Natural killer cell (primary cell): ENCODE data around the gene SORBS2. TPM values are rescaled to one million over a fixed set of nuclear protein-coding genes. Genes with fewer than 3 reads are reported as not detected.

Experiments
- ATAC-seq, 3 donors: fragments of 150-1000 bp in 2 of 3; fragments of 200-7000 bp in 1 of 3; cut with Tn5 transposase; 1 replicate in 1 of 3; 2 replicates in 2 of 3; pipeline ENCODE4 v1.10.0; 2021; ENCODE audit warnings: mild to moderate bottlenecking in 2 of 3, moderate library complexity in 2 of 3
- DNase-seq, 2 donors: peaks; one replicate each; pipeline versions ENCODE4 v3.0.0 to v3.0.0-alpha.2; 2013 to 2021; ENCODE audit warnings: mixed read lengths in 1 of 2
- H3K27ac ChIP-seq: one replicate; pipeline ENCODE4 v1.5.1; 2013; ENCODE audit warnings: mild to moderate bottlenecking, low read length
- H3K27me3 ChIP-seq: one replicate; pipeline ENCODE4 v1.6.1; 2013; ENCODE audit warnings: low read length; ENCODE audit not compliant: control insufficient read depth, insufficient read depth
- H3K36me3 ChIP-seq: one replicate; pipeline ENCODE4 v1.6.1; 2013; ENCODE audit warnings: low read length; ENCODE audit not compliant: control insufficient read depth, insufficient read depth
- H3K4me1 ChIP-seq: one replicate; pipeline ENCODE4 v1.6.1; 2013; ENCODE audit warnings: low read length; ENCODE audit not compliant: control insufficient read depth, insufficient read depth
- H3K4me3 ChIP-seq: one replicate; pipeline ENCODE4 v1.5.1; 2013; ENCODE audit warnings: low read length
- H3K9me3 ChIP-seq: one replicate; pipeline ENCODE4 v1.6.1; 2013; ENCODE audit warnings: low read length; ENCODE audit not compliant: control insufficient read depth, insufficient read depth
- H3K27ac Mint-ChIP-seq, 2 donors: one replicate each; pipeline ENCODE4 v1.8.0; 2022; ENCODE audit warnings: mild to moderate bottlenecking in 2 of 2, mixed read lengths in 2 of 2, moderate library complexity in 1 of 2
- H3K27me3 Mint-ChIP-seq, 2 donors: one replicate each; pipeline ENCODE4 v1.8.0; 2022; ENCODE audit warnings: low read depth in 2 of 2, mixed read lengths in 2 of 2
- H3K36me3 Mint-ChIP-seq: one replicate; pipeline ENCODE4 v1.8.0; 2022; ENCODE audit warnings: mixed read lengths
- H3K4me1 Mint-ChIP-seq, 2 donors: one replicate each; pipeline ENCODE4 v1.8.0; 2022; ENCODE audit warnings: mixed read lengths in 2 of 2
- H3K4me3 Mint-ChIP-seq: one replicate; pipeline ENCODE4 v1.8.0; 2022; ENCODE audit warnings: mild to moderate bottlenecking, moderate library complexity, mixed read lengths
- H3K9me3 Mint-ChIP-seq, 2 donors: one replicate each; pipeline ENCODE4 v1.8.0; 2022; ENCODE audit warnings: mixed read lengths in 2 of 2
- WGBS: methylation state at CpG from one replicate; pipeline ENCODE4 v1.1.7; 2013; ENCODE audit warnings: missing lambda C conversion rate; ENCODE audit not compliant: insufficient coverage; 5-methylcytosine and 5-hydroxymethylcytosine counted together
- intact Hi-C: fragments of 100-400 bp; cut with micrococcal nuclease; formaldehyde crosslinking; loops from one replicate; pipeline ENCODE4 v1.14.2; 2022
- total RNA-seq, 4 donors: library from RNA; stranded (reverse); fragments of 120-200 nt in 1 of 4; gene quantifications; one replicate each; pipeline versions ENCODE4 v1.2.3 to v1.2.4, GENCODE V29; 2013 to 2022
- TF ChIP-seq, protein P1 (sequence below): fragments of 200-600 bp; IDR thresholded peaks from one replicate; pipeline ENCODE4 v1.8.0; 2022; ENCODE audit warnings: antibody characterized with exemption

The SORBS2 gene
- total RNA-seq, 3 donors from 2014 or later (not counting 1 experiment from before 2014, with no cell fraction given), result 10.2 to 15.6 (median 13.5) TPM

DNA sequence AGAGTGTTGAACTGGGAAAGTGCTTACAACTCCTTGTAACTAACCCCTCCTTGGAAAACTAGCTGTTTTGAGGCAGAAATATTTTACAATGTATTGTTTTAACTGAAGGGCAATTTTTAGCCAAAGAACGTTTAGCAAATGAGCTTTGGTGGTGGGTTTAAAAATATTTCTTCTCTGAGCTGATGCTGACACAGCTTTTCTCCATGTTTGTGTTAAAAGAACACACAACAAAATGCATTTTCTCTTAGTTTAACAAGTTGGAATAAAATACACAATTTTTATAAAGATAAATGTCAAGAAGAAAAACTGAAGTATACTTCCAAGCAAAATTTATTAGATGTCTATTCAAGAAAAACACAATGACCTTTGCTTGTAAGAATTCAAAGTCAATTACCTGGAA is 226.8 kb downstream of the SORBS2 start:
- Mint-ChIP-seq H3K36me3 (peaks cover 5% of the 10 kb centered on the region), H3K4me3 (no peak overlapping the region), H3K9me3 (no peaks in the 10 kb centered on the region), H3K27me3 (peaks cover 33 to 60% of the 10 kb centered on the region in 2 donors), H3K4me1 (peaks cover 12% of the 10 kb centered on the region in 2 donors), H3K27ac (no peak overlapping the region)
- peaks cover 5% of the 10 kb centered on the region for H3K27me3 ChIP-seq
- TF ChIP-seq, protein P1, sequence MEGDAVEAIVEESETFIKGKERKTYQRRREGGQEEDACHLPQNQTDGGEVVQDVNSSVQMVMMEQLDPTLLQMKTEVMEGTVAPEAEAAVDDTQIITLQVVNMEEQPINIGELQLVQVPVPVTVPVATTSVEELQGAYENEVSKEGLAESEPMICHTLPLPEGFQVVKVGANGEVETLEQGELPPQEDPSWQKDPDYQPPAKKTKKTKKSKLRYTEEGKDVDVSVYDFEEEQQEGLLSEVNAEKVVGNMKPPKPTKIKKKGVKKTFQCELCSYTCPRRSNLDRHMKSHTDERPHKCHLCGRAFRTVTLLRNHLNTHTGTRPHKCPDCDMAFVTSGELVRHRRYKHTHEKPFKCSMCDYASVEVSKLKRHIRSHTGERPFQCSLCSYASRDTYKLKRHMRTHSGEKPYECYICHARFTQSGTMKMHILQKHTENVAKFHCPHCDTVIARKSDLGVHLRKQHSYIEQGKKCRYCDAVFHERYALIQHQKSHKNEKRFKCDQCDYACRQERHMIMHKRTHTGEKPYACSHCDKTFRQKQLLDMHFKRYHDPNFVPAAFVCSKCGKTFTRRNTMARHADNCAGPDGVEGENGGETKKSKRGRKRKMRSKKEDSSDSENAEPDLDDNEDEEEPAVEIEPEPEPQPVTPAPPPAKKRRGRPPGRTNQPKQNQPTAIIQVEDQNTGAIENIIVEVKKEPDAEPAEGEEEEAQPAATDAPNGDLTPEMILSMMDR, result no peak
- no peaks in the 10 kb centered on the region for H3K9me3 ChIP-seq
- 71% methylated on average over 1 of the region's 1 CpG for WGBS
- ATAC-seq, result no peak
- H3K4me1 ChIP-seq, result peaks cover 9% of the 10 kb centered on the region
- intact Hi-C loops, result no loop called here
- no peak for DNase-seq
- no peaks in the 10 kb centered on the region for H3K36me3 ChIP-seq
- H3K4me3 ChIP-seq, result no peak overlapping the region
- H3K27ac ChIP-seq, result no peak overlapping the region

DNA sequence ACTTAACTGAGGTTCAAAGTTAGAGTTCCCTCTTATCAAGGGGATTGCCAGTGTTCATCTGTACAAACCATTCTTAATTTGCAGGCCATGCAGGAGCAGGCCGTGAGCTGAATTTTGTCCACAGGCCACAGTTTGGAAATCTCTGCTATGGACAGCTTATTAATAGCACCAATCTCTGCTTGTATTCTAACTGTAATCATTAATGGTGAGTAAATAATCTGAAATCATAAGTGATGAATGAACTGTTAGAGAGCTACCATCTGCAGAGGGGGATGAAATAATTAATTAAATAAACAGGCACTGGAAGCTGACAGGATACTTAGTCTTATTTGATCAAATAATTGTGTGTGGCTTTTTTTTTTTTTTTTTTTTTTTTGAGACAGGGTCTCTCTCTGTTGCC is 228.2 kb downstream of the SORBS2 start:
- no peak overlapping the region for H3K4me3 Mint-ChIP-seq

DNA sequence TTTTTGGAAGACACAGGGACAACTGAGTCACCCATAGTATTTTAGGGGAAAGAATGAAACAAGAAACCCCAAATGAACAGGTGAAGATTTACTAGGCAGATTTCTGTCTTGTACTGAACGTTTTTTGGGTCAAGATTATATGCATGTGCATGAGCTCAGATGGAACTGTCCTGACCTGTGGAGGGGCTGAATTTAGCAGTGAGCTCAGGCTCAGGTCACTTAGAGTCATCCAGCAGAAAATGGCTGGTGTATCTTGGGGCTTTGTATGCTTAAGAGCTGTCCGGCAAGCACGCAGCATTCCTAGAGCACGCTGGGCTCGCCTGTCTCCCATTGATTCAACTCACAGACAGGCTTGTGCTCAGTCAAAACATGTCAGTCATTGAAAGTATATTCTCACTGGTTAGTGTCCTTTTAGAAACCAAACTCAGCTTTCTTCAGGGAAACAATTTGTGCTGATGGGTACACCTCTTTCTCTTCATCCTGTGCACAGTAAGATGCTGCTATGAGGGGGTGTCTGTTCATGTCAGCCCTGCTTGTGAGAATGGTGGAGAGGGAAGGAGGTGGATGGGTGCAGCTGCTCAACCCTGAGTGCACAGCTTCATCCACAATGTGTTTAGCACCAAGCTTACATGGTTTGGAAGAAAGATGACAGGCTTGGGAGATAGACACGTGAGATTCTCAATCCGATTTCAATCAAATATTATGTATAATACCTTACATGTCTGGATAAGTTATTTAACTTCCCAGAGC is 229.2 kb downstream of the SORBS2 start:
- H3K9me3 ChIP-seq, result no peaks in the 10 kb centered on the region
- H3K36me3 ChIP-seq, result no peaks in the 10 kb centered on the region
- 86% methylated on average over 5 of the region's 7 CpGs for WGBS
- intact Hi-C loops, result no loop called here
- peaks cover 11 to 12% of the 10 kb centered on the region in 2 donors for H3K4me1 Mint-ChIP-seq
- H3K36me3 Mint-ChIP-seq, result peaks cover 5% of the 10 kb centered on the region
- ATAC-seq, result no peak
- peaks cover 25 to 44% of the 10 kb centered on the region in 2 donors for H3K27me3 Mint-ChIP-seq
- no peak overlapping the region for H3K4me3 ChIP-seq
- H3K4me1 ChIP-seq, result peaks cover 9% of the 10 kb centered on the region
- no peak overlapping the region for H3K27ac Mint-ChIP-seq
- TF ChIP-seq, protein P1, result no peak
- peaks cover 5% of the 10 kb centered on the region for H3K27me3 ChIP-seq
- no peak overlapping the region for H3K4me3 Mint-ChIP-seq
- no peak overlapping the region for H3K27ac ChIP-seq
- no peaks in the 10 kb centered on the region for H3K9me3 Mint-ChIP-seq
- no peak for DNase-seq

More for the DNA sequence above, 228.2 kb downstream of the SORBS2 start:
- Histone ChIP-seq H3K27me3 (peaks cover 5% of the 10 kb centered on the region), H3K4me1 (peaks cover 9% of the 10 kb centered on the region), H3K9me3 (no peaks in the 10 kb centered on the region), H3K27ac (no peak overlapping the region), H3K36me3 (no peaks in the 10 kb centered on the region), H3K4me3 (no peak overlapping the region)
- Mint-ChIP-seq H3K27ac (no peak overlapping the region), H3K9me3 (no peaks in the 10 kb centered on the region), H3K4me1 (peaks cover 12% of the 10 kb centered on the region in 2 donors), H3K36me3 (peaks cover 5% of the 10 kb centered on the region), H3K27me3 (peaks cover 27 to 51% of the 10 kb centered on the region in 2 donors)
- TF ChIP-seq, protein P1, result no peak
- WGBS, result 100% methylated on average over 1 of the region's 1 CpG
- no peak for ATAC-seq
- DNase-seq, result no peak
- intact Hi-C loops, result no loop called here

DNA sequence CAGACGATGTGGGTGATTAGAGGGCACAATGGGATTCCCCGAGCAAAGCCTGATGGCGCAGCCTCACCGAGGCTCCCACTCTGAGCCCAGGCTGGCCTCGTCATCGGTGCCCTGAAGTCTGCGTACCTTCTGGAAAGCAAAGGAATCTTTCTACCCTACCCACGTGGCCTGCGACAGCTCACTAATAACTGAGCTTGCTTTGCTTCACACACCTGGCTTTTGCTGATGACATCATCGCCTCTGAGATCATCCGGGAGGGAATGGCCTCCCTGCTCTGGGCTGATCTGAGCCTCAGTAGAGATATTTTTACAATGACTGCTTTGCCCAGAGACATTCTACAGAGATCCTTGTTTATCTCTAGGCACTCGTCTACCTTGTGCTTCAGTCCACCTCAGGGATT is 231.3 kb downstream of the SORBS2 start:
- no peaks in the 10 kb centered on the region for H3K9me3 Mint-ChIP-seq
- H3K27me3 Mint-ChIP-seq, result peaks cover 9 to 24% of the 10 kb centered on the region in 2 donors
- Histone ChIP-seq H3K4me3 (no peak overlapping the region), H3K4me1 (no peaks in the 10 kb centered on the region), H3K36me3 (no peaks in the 10 kb centered on the region), H3K27ac (no peak overlapping the region), H3K9me3 (no peaks in the 10 kb centered on the region), H3K27me3 (peaks cover 5% of the 10 kb centered on the region)
- H3K4me3 Mint-ChIP-seq, result no peak overlapping the region
- H3K4me1 Mint-ChIP-seq, result no peaks in the 10 kb centered on the region
- no peak for ATAC-seq
- DNase-seq, result no peak
- TF ChIP-seq, protein P1, result no peak
- no peaks in the 10 kb centered on the region for H3K36me3 Mint-ChIP-seq
- H3K27ac Mint-ChIP-seq, result no peak overlapping the region
- intact Hi-C loops, result no loop called here
- 90% methylated on average over 12 of the region's 12 CpGs for WGBS
